Body of pancreas (tissue), 4 donors: ENCODE results near the gene NFX1. TPM values are rescaled to one million over a fixed set of nuclear protein-coding genes. Genes with fewer than 3 reads are reported as not detected.
"Not testable (repeated sequence)": the region's sequence is repeated elsewhere in the genome, so short reads cannot be mapped to it uniquely, and the experiment has no call there.

Experiments used
- ATAC-seq: fragments of 150-250 bp; one replicate; pipeline ENCODE4 v1.9.1; 2016
- DNase-seq, 4 donors: peaks; one replicate each; pipeline ENCODE4 v3.0.0-alpha.2; 2019
- H3K27ac ChIP-seq, 4 donors: fragments of 200-600 bp; sonication (generic); 1 replicate in 3 of 4; 2 replicates in 1 of 4; pipeline versions ENCODE4 v1.5.1 to v1.6.1; 2016 to 2019; ENCODE audit warnings: mild to moderate bottlenecking in 1 of 4, mixed read lengths in 1 of 4, moderate library complexity in 1 of 4
- H3K27me3 ChIP-seq, 2 donors: fragments of 200-600 bp; sonication (generic); one replicate each; pipeline ENCODE4 v1.6.0; 2016; ENCODE audit warnings: mild to moderate bottlenecking in 1 of 2
- H3K36me3 ChIP-seq, 2 donors: fragments of 200-600 bp; sonication (generic); replicated peaks in 1 of 2; 2 replicates each; pipeline ENCODE4 v1.5.1; 2016; ENCODE audit warnings: low read depth in 2 of 2; ENCODE audit not compliant: insufficient read depth in 1 of 2
- H3K4me1 ChIP-seq: fragments of 200-600 bp; sonication (generic); one replicate; pipeline ENCODE4 v1.6.0; 2016
- H3K4me3 ChIP-seq, 2 donors: fragments of 200-600 bp; sonication (generic); 1 replicate in 1 of 2; 2 replicates in 1 of 2; pipeline ENCODE4 v1.5.1; 2016 to 2019
- H3K9me3 ChIP-seq, 3 donors: fragments of 200-600 bp; sonication (generic); 1 replicate in 2 of 3; 2 replicates in 1 of 3; pipeline ENCODE4 v1.5.1; 2016
- CTCF ChIP-seq, 7 experiments: fragments of 450-650 bp in 4 of 7; fragments of 200-600 bp in 3 of 7; sonication (generic) in 3 of 7; IDR thresholded peaks; one replicate each; pipeline ENCODE4 v1.5.1; 2016 to 2019; ENCODE audit warnings: antibody characterized with exemption in 7 of 7
- POLR2A ChIP-seq, 3 donors: fragments of 450-650 bp; IDR thresholded peaks; one replicate each; pipeline ENCODE4 v1.6.1; 2016; ENCODE audit warnings: antibody characterized with exemption in 3 of 3, mild to moderate bottlenecking in 2 of 3
- WGBS, 2 donors: methylation state at CpG; one replicate each; pipeline ENCODE4 v1.1.5; 2017; 5-methylcytosine and 5-hydroxymethylcytosine counted together
- intact Hi-C: fragments of 100-400 bp; cut with DNase I; formaldehyde crosslinking; loops from one replicate; pipeline ENCODE4 v1.15.1; 2023
- total RNA-seq, 2 donors: library from RNA; depleted of rRNA; stranded (reverse); fragments of >200 nt; gene quantifications; one replicate each; pipeline ENCODE4 v1.1.0, GENCODE V29; 2016

Gene NFX1
- total RNA-seq, 2 donors from 2014 or later = 22.1 to 26.4 TPM

- H3K27me3 ChIP-seq = no peaks in the 10 kb centered on the region
- no peak for TF ChIP-seq CTCF (IDR thresholded peaks at IDR 0.05)
- TF ChIP-seq POLR2A (IDR thresholded peaks at IDR 0.05) = no peak
- no peaks in the 10 kb centered on the region for H3K9me3 ChIP-seq
- no peak overlapping the region for H3K4me3 ChIP-seq
- DNase-seq (no peak), ATAC-seq (no peak)
- H3K27ac ChIP-seq = no peak overlapping the region
- H3K4me1 ChIP-seq = peaks cover 16% of the 10 kb centered on the region
- 87 to 93% methylated on average over 1 of the region's 1 CpG for WGBS, 2 donors
- intact Hi-C loops = no loop called here
- H3K36me3 ChIP-seq = peaks cover 12 to 53% of the 10 kb centered on the region in 2 donors
Observed at GRCh38 chr9:33309903-33310302, 19.6 kb downstream of the NFX1 start.

- intact Hi-C loops = no loop called here
- ATAC-seq = no peak
- TF ChIP-seq POLR2A (IDR thresholded peaks at IDR 0.05) (no peak), CTCF (IDR thresholded peaks at IDR 0.05) (no peak)
- 18 to 19% methylated on average over 2 of the region's 2 CpGs for WGBS, 2 donors
- H3K4me3 ChIP-seq = no peak overlapping the region
- no peaks in the 10 kb centered on the region for H3K27me3 ChIP-seq
- H3K27ac ChIP-seq = peak overlapping the region in 1 of 4 donors; percentile 23
- peaks cover 11 to 53% of the 10 kb centered on the region in 2 donors for H3K36me3 ChIP-seq
- peaks cover 16% of the 10 kb centered on the region for H3K4me1 ChIP-seq
- no peak for DNase-seq
- no peaks in the 10 kb centered on the region for H3K9me3 ChIP-seq
Observed at GRCh38 chr9:33310748-33311147, 20.4 kb downstream of the NFX1 start.

DNA sequence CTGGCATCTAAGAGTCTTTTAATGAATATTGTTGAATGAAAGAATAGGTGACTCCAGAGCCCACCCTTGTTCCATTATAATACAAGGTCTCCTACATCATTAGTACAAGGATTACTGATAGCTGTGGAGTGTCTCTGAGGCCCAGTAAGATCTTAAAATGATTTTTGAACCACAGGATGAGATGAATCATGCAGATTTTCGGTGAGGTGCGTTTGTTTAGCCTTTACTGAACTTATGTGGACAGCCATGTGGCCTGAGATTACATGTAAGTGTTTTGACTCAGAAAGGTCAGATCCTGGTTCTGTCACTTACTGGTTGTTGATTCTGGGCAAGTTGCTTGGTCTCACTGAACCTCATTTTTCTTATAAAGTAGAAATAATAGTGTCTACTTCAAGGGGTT lies 21.6 kb downstream of the NFX1 start:
- no peak overlapping the region for H3K4me3 ChIP-seq
- 85 to 89% methylated on average over 2 of the region's 2 CpGs for WGBS, 2 donors
- no peaks in the 10 kb centered on the region for H3K27me3 ChIP-seq
- no peak for ATAC-seq
- intact Hi-C loops = no loop called here
- TF ChIP-seq POLR2A (IDR thresholded peaks at IDR 0.05) = no peak
- no peak for TF ChIP-seq CTCF (IDR thresholded peaks at IDR 0.05)
- DNase-seq = no peak
- peaks cover 11 to 45% of the 10 kb centered on the region in 2 donors for H3K36me3 ChIP-seq
- no peak overlapping the region for H3K27ac ChIP-seq
- H3K4me1 ChIP-seq = peaks cover 16% of the 10 kb centered on the region
- H3K9me3 ChIP-seq = no peaks in the 10 kb centered on the region

- ATAC-seq (no peak), DNase-seq (no peak)
- H3K27me3 ChIP-seq = no peaks in the 10 kb centered on the region
- no peak for TF ChIP-seq CTCF (IDR thresholded peaks at IDR 0.05)
- WGBS, 2 donors = 76 to 88% methylated on average over 5 of the region's 5 CpGs
- intact Hi-C loops = no loop called here
- H3K36me3 ChIP-seq = peaks cover 10 to 49% of the 10 kb centered on the region in 2 donors
- no peak overlapping the region for H3K27ac ChIP-seq
- H3K9me3 ChIP-seq = no peaks in the 10 kb centered on the region
- no peak overlapping the region for H3K4me3 ChIP-seq
- peaks cover 4% of the 10 kb centered on the region for H3K4me1 ChIP-seq
Observed at GRCh38 chr9:33315371-33315770, 25.1 kb downstream of the NFX1 start.

DNA sequence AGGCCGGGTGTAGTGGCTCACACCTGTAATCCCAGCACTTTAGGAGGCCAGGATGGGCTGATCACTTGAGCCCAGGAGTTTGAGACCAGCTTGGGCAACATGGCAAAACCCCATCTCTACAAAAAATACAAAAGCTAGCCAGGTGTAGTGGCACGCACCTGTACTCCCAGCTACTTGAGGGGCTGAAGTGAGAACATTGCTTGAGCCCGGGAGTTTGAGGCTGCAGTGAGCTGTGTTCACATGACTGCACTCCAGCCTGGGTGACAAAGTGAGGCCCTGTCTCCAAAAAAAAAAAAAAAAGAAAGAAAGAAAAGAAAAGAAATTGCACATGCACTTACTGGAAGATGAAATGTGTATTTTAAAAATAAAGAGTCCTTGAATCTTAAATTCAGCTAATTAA lies 26.8 kb downstream of the NFX1 start:
- WGBS, 2 donors = 98 to 100% methylated on average over 3 of the region's 3 CpGs

More for the DNA sequence above, 26.8 kb downstream of the NFX1 start:
- DNase-seq, H3K4me3 ChIP-seq, H3K27ac ChIP-seq, H3K9me3 ChIP-seq, ATAC-seq, H3K27me3 ChIP-seq, H3K4me1 ChIP-seq, intact Hi-C loops: not testable (repeated sequence)
- H3K36me3 ChIP-seq = peaks cover 15 to 51% of the 10 kb centered on the region in 2 donors
